ENCODE results near the gene BRAF. TPM values are rescaled to one million over a fixed set of nuclear protein-coding genes. Genes with fewer than 3 reads are reported as not detected.

The BRAF gene
- total and polyA plus RNA-seq, 2 donors (not counting 3 experiments of a cell fraction or from before 2014, with no cell fraction given): 6.6 to 26.2 TPM

DNA sequence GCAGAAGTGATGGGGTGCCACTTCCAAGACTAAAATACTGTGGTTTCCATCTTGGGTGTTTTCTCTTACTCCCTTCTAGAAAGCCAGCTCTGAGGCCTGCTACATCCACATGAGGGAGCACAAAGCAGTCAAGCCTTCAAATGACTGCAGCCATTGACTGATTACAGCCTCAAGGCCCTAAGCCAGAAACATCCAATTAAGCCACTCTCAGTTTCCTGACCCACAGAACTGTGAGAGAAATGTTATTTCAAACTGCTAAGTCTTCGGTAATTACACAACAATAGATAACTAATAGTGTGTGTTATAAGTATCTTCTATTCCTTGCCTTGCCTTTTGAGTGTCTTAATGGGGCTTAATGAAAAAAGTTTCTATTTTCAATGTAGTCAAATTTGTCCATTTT, 24.8 kb downstream of the BRAF start:
- dilution Hi-C loops (cut with MboI; ENCODE audit: extremely low pct_ligation_motif_present, low sequenced_read_pairs): no loop called here
- no peak for FAIRE-seq
- Histone ChIP-seq H3K4me2 (ENCODE audit: insufficient read depth, low read length) (no peak overlapping the region), H3K9me3 (replicated peaks; ENCODE audit: control insufficient read depth, insufficient read depth, low read length) (no peaks in the 10 kb centered on the region), H3K9me1 (replicated peaks; ENCODE audit: control insufficient read depth, extremely low read depth, insufficient read depth, low read length) (no peaks in the 10 kb centered on the region), H3K9ac (replicated peaks; ENCODE audit: extremely low read depth, insufficient read depth, low read length) (no peak overlapping the region), H3K79me2 (ENCODE audit: control insufficient read depth, insufficient read depth, low read length) (peaks cover 63% of the 10 kb centered on the region), H3K4me1 (ENCODE audit: control insufficient read depth, extremely low read depth, insufficient read depth, low read length) (no peaks in the 10 kb centered on the region), H3K27ac (ENCODE audit: insufficient read depth, low read depth, low read length) (no peak overlapping the region), H3K4me3 (replicated peaks in 1 of 3; ENCODE audit: insufficient read depth in 1 of 3, low read depth in 1 of 3, low read length in 3 of 3) (no peak overlapping the region), H2AFZ (ENCODE audit: low read depth, low read length) (no peak overlapping the region), H4K20me1 (replicated peaks; ENCODE audit: control insufficient read depth, extremely low read depth, insufficient read depth, low read length) (peaks cover 3% of the 10 kb centered on the region), H3K36me3 (ENCODE audit: control insufficient read depth in 2 of 2, extremely low read depth in 1 of 2, insufficient read depth in 2 of 2, low read length in 2 of 2) (no peaks in the 10 kb centered on the region), H3K27me3 (ENCODE audit: control insufficient read depth in 2 of 2, insufficient read depth in 2 of 2, low read length in 2 of 2) (no peaks in the 10 kb centered on the region)
- TF ChIP-seq FOS (IDR thresholded peaks at IDR 0.05; ENCODE audit: borderline replicate concordance, insufficient read depth, low read length) (no peak), MYC (IDR thresholded peaks at IDR 0.05; ENCODE audit: low read depth, low read length) (no peak), CTCF (IDR thresholded peaks at IDR 0.05; ENCODE audit: extremely low read depth in 1 of 2, insufficient read depth in 1 of 2, low read depth in 1 of 2, low read length in 2 of 2) (no peak), MAX (IDR thresholded peaks at IDR 0.05; ENCODE audit: insufficient read depth, insufficient read length) (no peak), JUN (IDR thresholded peaks at IDR 0.05; ENCODE audit: borderline replicate concordance, insufficient read depth, insufficient read length, low read depth) (no peak), GATA2 (IDR thresholded peaks at IDR 0.05; ENCODE audit: insufficient read depth, insufficient read length, low read depth, low read length) (no peak), EZH2 (IDR thresholded peaks at IDR 0.05; ENCODE audit: borderline replicate concordance, low read depth, low read length, severe bottlenecking) (no peak), POLR2A (IDR thresholded peaks at IDR 0.05; ENCODE audit: low read depth, low read length) (no peak), POLR2AphosphoS5 (IDR thresholded peaks at IDR 0.05; ENCODE audit: insufficient read depth, low read depth, low read length) (no peak)
- ChIA-PET CTCF (interaction anchor here (1.2 kb wide), 1 partner anchor 89 kb away, joined by 3 read pairs; no protein-coding TSS in a partner anchor), POLR2A (no interaction called here)
- intact Hi-C loops (cut with micrococcal nuclease): no loop called here
- no TSS peak for BruUV-seq (replicated peaks)
- no peak for DNase-seq (ENCODE audit: low read depth, low spot score)

Data from endothelial cell of umbilical vein (primary cell).